Neural progenitor cell (in vitro differentiated cells): ENCODE data around the gene LINS1.

Experiments
- CTCF ChIP-seq: fragments of 200-600 bp; sonication (generic); IDR thresholded peaks from 2 replicates; pipeline ENCODE4 v1.5.1; 2017; ENCODE audit warnings: antibody characterized with exemption, mild to moderate bottlenecking
- EZH2phosphoT487 ChIP-seq: fragments of 200-600 bp; sonication (generic); IDR thresholded peaks from 2 replicates; pipeline ENCODE4 v1.6.1; 2017; ENCODE audit warnings: antibody characterized with exemption

GRCh38 chr15:100642213-100642949, 40.4 kb upstream of the LINS1 start:
- TF ChIP-seq CTCF = no peak
- no peak for TF ChIP-seq EZH2phosphoT487
